Spleen (tissue), 11 donors: ENCODE results near the gene TMEM205. TPM values are rescaled to one million over a fixed set of nuclear protein-coding genes. Genes with fewer than 3 reads are reported as not detected.

ENCODE experiments used
- DNase-seq: peaks from one replicate; pipeline ENCODE4 v3.0.0-alpha.2; 2020
- H3K27ac ChIP-seq, 8 donors: fragments of 200-600 bp; sonication (generic) in 7 of 8; 1 replicate in 4 of 8; 2 replicates in 4 of 8; pipeline versions ENCODE4 v1.5.0 to v1.8.0; 2016 to 2021; ENCODE audit warnings: inconsistent platforms in 4 of 8, mild to moderate bottlenecking in 4 of 8, moderate library complexity in 1 of 8
- H3K27me3 ChIP-seq, 7 donors: fragments of 200-600 bp; sonication (generic) in 6 of 7; replicated peaks in 1 of 7; 1 replicate in 4 of 7; 2 replicates in 3 of 7; pipeline versions ENCODE4 v1.5.0 to v1.8.0; 2016 to 2021; ENCODE audit warnings: inconsistent platforms in 3 of 7, mild to moderate bottlenecking in 1 of 7
- H3K36me3 ChIP-seq, 6 donors: fragments of 200-600 bp; sonication (generic) in 5 of 6; 1 replicate in 4 of 6; 2 replicates in 2 of 6; pipeline versions ENCODE4 v1.5.0 to v1.8.0; 2016 to 2021; ENCODE audit warnings: inconsistent platforms in 2 of 6
- H3K4me1 ChIP-seq, 6 donors: fragments of 200-600 bp; sonication (generic) in 5 of 6; 1 replicate in 3 of 6; 2 replicates in 3 of 6; pipeline versions ENCODE4 v1.5.0 to v1.8.0; 2016 to 2021; ENCODE audit warnings: inconsistent platforms in 3 of 6
- H3K4me3 ChIP-seq, 8 donors: fragments of 200-600 bp; sonication (generic) in 7 of 8; 1 replicate in 4 of 8; 2 replicates in 4 of 8; pipeline versions ENCODE4 v1.5.0 to v1.8.0; 2016 to 2021; ENCODE audit warnings: inconsistent platforms in 4 of 8, mild to moderate bottlenecking in 4 of 8, moderate library complexity in 2 of 8
- H3K9me3 ChIP-seq, 8 donors: fragments of 200-600 bp; sonication (generic) in 7 of 8; 1 replicate in 4 of 8; 2 replicates in 4 of 8; pipeline versions ENCODE4 v1.5.0 to v1.8.0; 2016 to 2021; ENCODE audit warnings: inconsistent platforms in 4 of 8
- POLR2A ChIP-seq, 3 donors: fragments of 450-650 bp; IDR thresholded peaks; one replicate each; pipeline ENCODE4 v1.5.1; 2017; ENCODE audit warnings: antibody characterized with exemption in 3 of 3, mild to moderate bottlenecking in 1 of 3
- POLR2AphosphoS5 ChIP-seq, 3 donors: sonication (generic); formaldehyde crosslinking; IDR thresholded peaks; one replicate each; pipeline ENCODE4 v1.5.1; 2017; ENCODE audit warnings: antibody characterized with exemption in 3 of 3
- WGBS, 5 donors: extraction: QIAGEN DNeasy Blood & Tissue Kit in 3 of 5; methylation state at CpG; one replicate each; pipeline versions ENCODE4 v1.1.5 to v1.1.7; 2013 to 2018; 5-methylcytosine and 5-hydroxymethylcytosine counted together
- intact Hi-C: fragments of 100-400 bp; cut with DNase I; formaldehyde crosslinking; loops from one replicate; pipeline ENCODE4 v1.15.0; 2023; ENCODE audit warnings: low total_unique reads
- polyA plus RNA-seq, 3 donors: library from polyadenylated mRNA; stranded (reverse); fragments of 200-250 nt; gene quantifications; one replicate each; pipeline ENCODE4 v1.2.1, GENCODE V29; 2013
- total RNA-seq, 7 donors: library from RNA; depleted of rRNA in 3 of 7; stranded (reverse); fragments of >200 nt in 3 of 7; fragmentation: NEBNext Ultra II Directional in 4 of 7; extraction: Animal tissue kit (Norgen Biotek cat#: 25700) in 4 of 7; gene quantifications; one replicate each; pipeline versions ENCODE4 v1.1.0 to v1.2.1, GENCODE V29; 2016 to 2021
- TF ChIP-seq, protein P1 (sequence below), 11 experiments: fragments of 200-600 bp in 7 of 11; fragments of 450-650 bp in 4 of 11; sonication (generic) in 4 of 11; IDR thresholded peaks in 8 of 11; conservative IDR thresholded peaks in 3 of 11; 1 replicate in 7 of 11; 2 replicates in 4 of 11; pipeline versions ENCODE4 v1.4.0 to v1.8.0; 2016 to 2021; ENCODE audit warnings: antibody characterized with exemption in 11 of 11, inconsistent platforms in 4 of 11, mild to moderate bottlenecking in 1 of 11
- donor health status: healthy with polysubstance abuse.
- donor health status: DM: no; HTN: no; CAD: no; lungs with moderate emphysema.
- donor health status: DM: no; HTN: no; CAD: no.
- donor health status: Bipolar disorder and iron deficiency.
- donor health status: healthy.
- donor health status: DM: no; HTN: no; CAD: no.
- donor health status: DM: yes; HTN: yes; CAD: no.

The TMEM205 gene
- total and polyA plus RNA-seq, 10 donors: 44.1 to 143 (median 69.6) TPM

- H3K4me3 ChIP-seq: peak within 1 kb of the TSS in 1 of 8 donors; percentile 6
- 77 to 95% (median 84%) methylated on average over 8 of the region's 8 CpGs for WGBS, 5 donors
- peak within 1 kb of the TSS; percentile 42 to 86 (median 68) for H3K27ac ChIP-seq
- H3K4me1 ChIP-seq: peaks cover 0 to 70% (median 29%) of the 10 kb centered on the region in 6 donors
- no peaks in the 10 kb centered on the region for H3K9me3 ChIP-seq
- intact Hi-C loops: no loop called here
- H3K36me3 ChIP-seq: no peaks in the 10 kb centered on the region
- TF ChIP-seq, protein P1, sequence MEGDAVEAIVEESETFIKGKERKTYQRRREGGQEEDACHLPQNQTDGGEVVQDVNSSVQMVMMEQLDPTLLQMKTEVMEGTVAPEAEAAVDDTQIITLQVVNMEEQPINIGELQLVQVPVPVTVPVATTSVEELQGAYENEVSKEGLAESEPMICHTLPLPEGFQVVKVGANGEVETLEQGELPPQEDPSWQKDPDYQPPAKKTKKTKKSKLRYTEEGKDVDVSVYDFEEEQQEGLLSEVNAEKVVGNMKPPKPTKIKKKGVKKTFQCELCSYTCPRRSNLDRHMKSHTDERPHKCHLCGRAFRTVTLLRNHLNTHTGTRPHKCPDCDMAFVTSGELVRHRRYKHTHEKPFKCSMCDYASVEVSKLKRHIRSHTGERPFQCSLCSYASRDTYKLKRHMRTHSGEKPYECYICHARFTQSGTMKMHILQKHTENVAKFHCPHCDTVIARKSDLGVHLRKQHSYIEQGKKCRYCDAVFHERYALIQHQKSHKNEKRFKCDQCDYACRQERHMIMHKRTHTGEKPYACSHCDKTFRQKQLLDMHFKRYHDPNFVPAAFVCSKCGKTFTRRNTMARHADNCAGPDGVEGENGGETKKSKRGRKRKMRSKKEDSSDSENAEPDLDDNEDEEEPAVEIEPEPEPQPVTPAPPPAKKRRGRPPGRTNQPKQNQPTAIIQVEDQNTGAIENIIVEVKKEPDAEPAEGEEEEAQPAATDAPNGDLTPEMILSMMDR (IDR thresholded peaks at IDR 0.05 in 8 of 11, conservative IDR thresholded peaks at IDR 0.05 in 3 of 11): no peak
- no peak for TF ChIP-seq POLR2A (IDR thresholded peaks at IDR 0.05)
- TF ChIP-seq POLR2AphosphoS5 (IDR thresholded peaks at IDR 0.05): no peak
- DNase-seq: no peak
- H3K27me3 ChIP-seq: peaks cover 0 to 21% (median 0%) of the 10 kb centered on the region in 7 donors
These were observed 50.3 kb downstream of the TMEM205 start, which contains the start of gene TSPAN16 for GRCh38 chr19:11295665-11296245. Gene TSPAN16 (plus strand): TSS chr19:11296160. CDS start chr19:11296298, 138 bp downstream.

GRCh38 chr19:11295180-11295579, 50.9 kb downstream of the TMEM205 start:
- 75 to 92% (median 78%) methylated on average over 4 of the region's 4 CpGs for WGBS, 5 donors
- Histone ChIP-seq H3K4me3 (no peak overlapping the region), H3K36me3 (no peaks in the 10 kb centered on the region), H3K27ac (peak overlapping the region in 4 of 8 donors; percentile 67 to 86 (median 70)), H3K9me3 (no peaks in the 10 kb centered on the region), H3K4me1 (peaks cover 0 to 64% (median 29%) of the 10 kb centered on the region in 6 donors), H3K27me3 (peaks cover 0 to 26% (median 0%) of the 10 kb centered on the region in 7 donors)
- TF ChIP-seq, protein P1 (IDR thresholded peaks at IDR 0.05 in 8 of 11, conservative IDR thresholded peaks at IDR 0.05 in 3 of 11): no peak
- no peak for TF ChIP-seq POLR2AphosphoS5 (IDR thresholded peaks at IDR 0.05)
- TF ChIP-seq POLR2A (IDR thresholded peaks at IDR 0.05): no peak
- intact Hi-C loops: no loop called here
- DNase-seq: no peak

GRCh38 chr19:11293433-11294389, 52.4 kb downstream of the TMEM205 start:
- Histone ChIP-seq H3K36me3 (no peaks in the 10 kb centered on the region), H3K27ac (peak overlapping the region in 7 of 8 donors; percentile 54 to 86 (median 74)), H3K9me3 (no peaks in the 10 kb centered on the region), H3K4me3 (peak overlapping the region in 4 of 8 donors; percentile 1 to 55 (median 18)), H3K27me3 (peaks cover 0 to 32% (median 0%) of the 10 kb centered on the region in 7 donors), H3K4me1 (peaks cover 0 to 63% (median 29%) of the 10 kb centered on the region in 6 donors)
- TF ChIP-seq POLR2A (IDR thresholded peaks at IDR 0.05) (no peak), POLR2AphosphoS5 (IDR thresholded peaks at IDR 0.05) (peak; percentile 87 to 93 (median 89))
- TF ChIP-seq, protein P1 (IDR thresholded peaks at IDR 0.05 in 8 of 11, conservative IDR thresholded peaks at IDR 0.05 in 3 of 11): peak; percentile 93 to 100 (median 98)
- 3 to 8% (median 4%) methylated on average over 37 to 41 of the region's 41 CpGs for WGBS, 5 donors
- intact Hi-C loops: no loop called here
- DNase-seq: peak; percentile 97

Other genes starting within 250 kb of the TMEM205 start
- gene SPC24, start 190.5 kb downstream of the TMEM205 start, total RNA-seq: 1 to 10 TPM; 2.0 to 9.7 (median 3.6) TPM
- gene SPC24, start 190.5 kb downstream of the TMEM205 start, polyA plus RNA-seq: 1 to 10 TPM; 1.7 to 4.4 (median 3.9) TPM
- gene KANK2, start 148.7 kb downstream of the TMEM205 start, total RNA-seq: 100 to 1,000 TPM in 4 of 7 donors, 10 to 100 TPM in 3; 47.7 to 144 (median 117) TPM
- 10 to 100 TPM; 16.3 to 34.9 (median 20.1) TPM for gene KANK2, start 148.7 kb downstream of the TMEM205 start, polyA plus RNA-seq
- gene ANGPTL8, start 106.6 kb downstream of the TMEM205 start, total RNA-seq: not detected
- gene ANGPTL8, start 106.6 kb downstream of the TMEM205 start, polyA plus RNA-seq: under 1 TPM in 1 of 3 donors, not detected in 2; 0.30 TPM
- gene DOCK6, start 83.7 kb downstream of the TMEM205 start, total RNA-seq: 100 to 1,000 TPM in 1 of 7 donors, 10 to 100 TPM in 6; 26.2 to 105 (median 57.3) TPM
- 10 to 100 TPM; 12.5 to 45.8 (median 40.2) TPM for gene DOCK6, start 83.7 kb downstream of the TMEM205 start, polyA plus RNA-seq
- not detected for gene TSPAN16, start 50.1 kb downstream of the TMEM205 start, total RNA-seq
- gene TSPAN16, start 50.1 kb downstream of the TMEM205 start, polyA plus RNA-seq: not detected
- 10 to 100 TPM; 26.7 to 51.3 (median 43.5) TPM for gene RAB3D, start 6.6 kb downstream of the TMEM205 start, total RNA-seq
- gene RAB3D, start 6.6 kb downstream of the TMEM205 start, polyA plus RNA-seq: 1 to 10 TPM; 2.5 to 6.4 (median 3.3) TPM
- gene CCDC159, start 251 bp upstream of the TMEM205 start, total RNA-seq: 10 to 100 TPM; 40.1 to 57.5 (median 51.3) TPM
- 10 to 100 TPM; 34.7 to 83.7 (median 73.9) TPM for gene CCDC159, start 251 bp upstream of the TMEM205 start, polyA plus RNA-seq
- 10 to 100 TPM; 19.0 to 41.0 (median 26.6) TPM for gene PLPPR2, start 9.2 kb upstream of the TMEM205 start, total RNA-seq
- 10 to 100 TPM in 1 of 3 donors, 1 to 10 TPM in 2; 4.2 to 10.8 (median 8.5) TPM for gene PLPPR2, start 9.2 kb upstream of the TMEM205 start, polyA plus RNA-seq
- 1 to 10 TPM; 2.7 to 6.0 (median 4.0) TPM for gene SWSAP1, start 28.4 kb upstream of the TMEM205 start, total RNA-seq
- gene SWSAP1, start 28.4 kb upstream of the TMEM205 start, polyA plus RNA-seq: 1 to 10 TPM; 7.0 to 9.3 (median 8.3) TPM
- gene EPOR, start 38.0 kb upstream of the TMEM205 start, total RNA-seq: 10 to 100 TPM; 15.0 to 24.0 (median 19.9) TPM
- 1 to 10 TPM; 4.5 to 8.2 (median 5.6) TPM for gene EPOR, start 38.0 kb upstream of the TMEM205 start, polyA plus RNA-seq
- 10 to 100 TPM; 17.9 to 57.7 (median 37.8) TPM for gene RGL3, start 73.0 kb upstream of the TMEM205 start, total RNA-seq
- gene RGL3, start 73.0 kb upstream of the TMEM205 start, polyA plus RNA-seq: 10 to 100 TPM in 2 of 3 donors, 1 to 10 TPM in 1; 5.1 to 16.4 (median 11.2) TPM
- gene ODAD3, start 88.9 kb upstream of the TMEM205 start, total RNA-seq: 1 to 10 TPM in 3 of 7 donors, under 1 TPM in 4; 0.23 to 2.3 (median 0.85) TPM
- 1 to 10 TPM in 2 of 3 donors, under 1 TPM in 1; 0.59 to 2.1 (median 1.7) TPM for gene ODAD3, start 88.9 kb upstream of the TMEM205 start, polyA plus RNA-seq
- gene PRKCSH, start 89.4 kb upstream of the TMEM205 start, total RNA-seq: 100 to 1,000 TPM; 114 to 258 (median 230) TPM
- 100 to 1,000 TPM in 1 of 3 donors, 10 to 100 TPM in 2; 80.3 to 105 (median 86.0) TPM for gene PRKCSH, start 89.4 kb upstream of the TMEM205 start, polyA plus RNA-seq
- not detected for gene ELAVL3, start 134.8 kb upstream of the TMEM205 start, total RNA-seq
- under 1 TPM in 1 of 3 donors, not detected in 2; 0.02 TPM for gene ELAVL3, start 134.8 kb upstream of the TMEM205 start, polyA plus RNA-seq
- gene ZNF653, start 159.6 kb upstream of the TMEM205 start, total RNA-seq: 10 to 100 TPM in 2 of 7 donors, 1 to 10 TPM in 5; 6.9 to 11.8 (median 9.0) TPM
- 10 to 100 TPM in 1 of 3 donors, 1 to 10 TPM in 2; 3.5 to 11.6 (median 8.8) TPM for gene ZNF653, start 159.6 kb upstream of the TMEM205 start, polyA plus RNA-seq
- 10 to 100 TPM; 30.2 to 37.6 (median 35.4) TPM for gene ECSIT, start 182.9 kb upstream of the TMEM205 start, total RNA-seq
- 10 to 100 TPM; 41.6 to 55.1 (median 52.1) TPM for gene ECSIT, start 182.9 kb upstream of the TMEM205 start, polyA plus RNA-seq
- gene CNN1, start 192.6 kb upstream of the TMEM205 start, total RNA-seq: 1 to 10 TPM; 1.5 to 9.7 (median 7.7) TPM
- 10 to 100 TPM in 2 of 3 donors, 1 to 10 TPM in 1; 5.3 to 13.0 (median 12.6) TPM for gene CNN1, start 192.6 kb upstream of the TMEM205 start, polyA plus RNA-seq
- gene ELOF1, start 213.0 kb upstream of the TMEM205 start, total RNA-seq: 10 to 100 TPM; 21.8 to 44.6 (median 36.3) TPM
- gene ELOF1, start 213.0 kb upstream of the TMEM205 start, polyA plus RNA-seq: 10 to 100 TPM; 63.1 to 77.1 (median 67.8) TPM
- gene ACP5, start 231.4 kb upstream of the TMEM205 start, total RNA-seq: 10 to 100 TPM; 41.7 to 74.4 (median 64.5) TPM
- 100 to 1,000 TPM in 2 of 3 donors, 10 to 100 TPM in 1; 91.6 to 332 (median 200) TPM for gene ACP5, start 231.4 kb upstream of the TMEM205 start, polyA plus RNA-seq